ENCODE data around the gene UTY.

DNA sequence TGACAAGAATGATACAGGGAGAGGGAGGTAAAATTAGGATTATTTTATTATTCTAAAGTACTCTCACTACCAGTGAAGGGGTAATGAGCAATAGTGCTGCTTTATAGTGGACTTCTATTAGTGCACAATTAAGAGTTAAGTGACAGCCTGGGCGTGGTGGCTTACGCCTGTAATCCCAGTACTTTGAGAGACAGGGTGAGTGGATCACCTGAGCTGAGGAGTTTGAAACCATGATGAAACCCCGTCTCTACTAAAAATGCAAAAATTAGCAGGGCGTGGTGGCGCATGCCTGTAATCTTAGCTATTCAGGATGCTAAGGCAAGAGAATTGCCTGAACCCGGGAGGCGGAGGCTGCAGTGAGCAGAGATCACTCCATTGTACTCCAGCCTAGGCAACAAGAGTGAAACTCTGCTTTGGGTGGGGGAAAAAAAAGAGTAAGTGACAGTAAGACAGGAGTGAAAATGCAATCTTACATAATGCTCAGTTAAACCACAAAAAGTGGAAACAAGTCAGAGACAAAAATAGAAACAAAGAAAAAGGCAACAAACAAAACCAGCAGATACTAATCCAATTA, 98.6 kb downstream of the UTY start:
- TF ChIP-seq, protein P1, sequence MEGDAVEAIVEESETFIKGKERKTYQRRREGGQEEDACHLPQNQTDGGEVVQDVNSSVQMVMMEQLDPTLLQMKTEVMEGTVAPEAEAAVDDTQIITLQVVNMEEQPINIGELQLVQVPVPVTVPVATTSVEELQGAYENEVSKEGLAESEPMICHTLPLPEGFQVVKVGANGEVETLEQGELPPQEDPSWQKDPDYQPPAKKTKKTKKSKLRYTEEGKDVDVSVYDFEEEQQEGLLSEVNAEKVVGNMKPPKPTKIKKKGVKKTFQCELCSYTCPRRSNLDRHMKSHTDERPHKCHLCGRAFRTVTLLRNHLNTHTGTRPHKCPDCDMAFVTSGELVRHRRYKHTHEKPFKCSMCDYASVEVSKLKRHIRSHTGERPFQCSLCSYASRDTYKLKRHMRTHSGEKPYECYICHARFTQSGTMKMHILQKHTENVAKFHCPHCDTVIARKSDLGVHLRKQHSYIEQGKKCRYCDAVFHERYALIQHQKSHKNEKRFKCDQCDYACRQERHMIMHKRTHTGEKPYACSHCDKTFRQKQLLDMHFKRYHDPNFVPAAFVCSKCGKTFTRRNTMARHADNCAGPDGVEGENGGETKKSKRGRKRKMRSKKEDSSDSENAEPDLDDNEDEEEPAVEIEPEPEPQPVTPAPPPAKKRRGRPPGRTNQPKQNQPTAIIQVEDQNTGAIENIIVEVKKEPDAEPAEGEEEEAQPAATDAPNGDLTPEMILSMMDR (IDR thresholded peaks at IDR 0.05; ENCODE audit: poor library complexity) = no peak
- TF ChIP-seq EZH2 (IDR thresholded peaks at IDR 0.05; ENCODE audit: borderline replicate concordance) = no peak

Measured in hepatocyte (in vitro differentiated cells).